A549 treated with Mapracorat at 1 μM for 4 hours (cell line): ENCODE measurements around the gene SRGN. TPM values are rescaled to one million over a fixed set of nuclear protein-coding genes. Genes with fewer than 3 reads are reported as not detected.

Experiments
- total RNA-seq: library from RNA; stranded (reverse); fragments of 200-300 nt; extraction: Qiagen RNA extraction; gene quantifications from 5 replicates; pipeline ENCODE4 v1.2.3, GENCODE V29; 2022

Gene SRGN, protein sequence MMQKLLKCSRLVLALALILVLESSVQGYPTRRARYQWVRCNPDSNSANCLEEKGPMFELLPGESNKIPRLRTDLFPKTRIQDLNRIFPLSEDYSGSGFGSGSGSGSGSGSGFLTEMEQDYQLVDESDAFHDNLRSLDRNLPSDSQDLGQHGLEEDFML
- total RNA-seq = 75.6 to 114 TPM (median 79.1 TPM) in 5 replicates

GRCh38 chr10:69087590-69088470 is at the start of gene SRGN:
TSS of gene SRGN (plus strand) at chr10:69088103. CDS start at chr10:69088158, 55 bp downstream.

DNA sequence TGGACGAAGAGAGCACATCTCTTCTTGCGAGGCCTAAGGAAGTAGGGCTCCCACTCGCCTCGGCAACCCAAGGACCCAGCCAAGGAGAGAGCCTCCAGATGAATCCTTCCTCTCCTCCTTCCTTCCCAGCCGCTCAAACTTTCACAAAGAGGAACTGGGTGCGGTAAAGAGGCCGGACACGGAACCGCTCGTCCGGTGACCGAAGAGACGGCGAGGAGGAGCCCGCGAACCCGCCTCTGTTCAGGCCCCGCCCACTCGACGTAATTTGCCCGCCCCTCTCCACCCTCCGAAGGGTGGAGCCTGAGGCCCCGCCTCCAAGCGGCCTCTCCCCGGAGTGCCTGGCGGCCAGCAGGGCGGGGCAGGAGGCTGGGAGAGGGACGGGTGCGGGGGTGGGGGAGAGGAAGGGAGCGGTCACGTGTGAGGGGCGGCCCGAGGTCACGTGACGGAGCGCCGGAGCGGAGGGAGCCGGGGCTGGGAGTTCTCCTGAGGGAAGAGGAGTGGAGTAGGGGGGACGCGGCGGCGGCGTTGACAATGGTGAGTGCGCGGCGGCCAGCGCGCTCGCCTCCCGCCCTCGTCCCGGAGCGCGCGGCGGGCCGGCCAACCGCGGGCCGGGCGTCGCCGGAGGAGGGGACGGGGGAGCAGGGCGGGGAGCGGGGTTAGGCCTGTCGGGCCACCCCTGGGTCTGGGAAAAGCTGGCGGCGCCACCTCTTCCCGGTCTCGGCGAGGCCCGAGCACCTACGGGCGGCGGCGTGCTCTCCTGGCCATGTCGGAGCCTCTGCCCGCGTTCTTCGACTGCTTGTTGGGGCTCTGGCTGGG is 36.1 kb downstream of the SRGN start, which contains the start of gene VPS26A:
Gene VPS26A (plus strand): TSS at position 432 of the 816 bp plus-strand sequence. CDS start 100 bp downstream, at position 532.

Other genes with a start within 250 kb of the SRGN start
- gene DDX50, start 186.8 kb upstream of the SRGN start, total RNA-seq = 30.5 to 38.0 TPM (median 36.0 TPM) in 5 replicates
- 116 to 145 TPM (median 129 TPM) in 5 replicates for gene DDX21, start 131.9 kb upstream of the SRGN start, total RNA-seq
- 38.4 to 45.4 TPM (median 44.7 TPM) in 5 replicates for gene KIFBP, start 99.3 kb upstream of the SRGN start, total RNA-seq
- 47.7 to 66.3 TPM (median 51.3 TPM) in 5 replicates for gene VPS26A, start 36.1 kb downstream of the SRGN start, total RNA-seq
- 28.8 to 33.7 TPM (median 32.1 TPM) in 5 replicates for gene SUPV3L1, start 92.1 kb downstream of the SRGN start, total RNA-seq
- 8.7 to 13.7 TPM (median 10.3 TPM) in 5 replicates for gene HKDC1, start 132.2 kb downstream of the SRGN start, total RNA-seq
- gene HK1, start 190.4 kb downstream of the SRGN start, total RNA-seq = 37.9 to 41.4 TPM (median 39.6 TPM) in 5 replicates